Measurements from ENCODE around the gene C7orf57.

- TF ChIP-seq EZH2 (IDR thresholded peaks at IDR 0.05) (no peak), POLR2AphosphoS5 (IDR thresholded peaks at IDR 0.05; ENCODE audit: borderline replicate concordance, low read depth, low read length) (no peak), FOXP2 (optimal IDR thresholded peaks at IDR 0.05; ENCODE audit: control extremely low read depth, extremely low read length, insufficient read depth) (no peak)
These were observed 44.1 kb upstream of the C7orf57 start for GRCh38 chr7:47991270-47991669.
